Measurements from ENCODE around the gene PCDHGB5.
"Not testable (repeated sequence)": the region's sequence is repeated elsewhere in the genome, so short reads cannot be mapped to it uniquely, and the experiment has no call there.

The PCDHGB5 gene

DNA sequence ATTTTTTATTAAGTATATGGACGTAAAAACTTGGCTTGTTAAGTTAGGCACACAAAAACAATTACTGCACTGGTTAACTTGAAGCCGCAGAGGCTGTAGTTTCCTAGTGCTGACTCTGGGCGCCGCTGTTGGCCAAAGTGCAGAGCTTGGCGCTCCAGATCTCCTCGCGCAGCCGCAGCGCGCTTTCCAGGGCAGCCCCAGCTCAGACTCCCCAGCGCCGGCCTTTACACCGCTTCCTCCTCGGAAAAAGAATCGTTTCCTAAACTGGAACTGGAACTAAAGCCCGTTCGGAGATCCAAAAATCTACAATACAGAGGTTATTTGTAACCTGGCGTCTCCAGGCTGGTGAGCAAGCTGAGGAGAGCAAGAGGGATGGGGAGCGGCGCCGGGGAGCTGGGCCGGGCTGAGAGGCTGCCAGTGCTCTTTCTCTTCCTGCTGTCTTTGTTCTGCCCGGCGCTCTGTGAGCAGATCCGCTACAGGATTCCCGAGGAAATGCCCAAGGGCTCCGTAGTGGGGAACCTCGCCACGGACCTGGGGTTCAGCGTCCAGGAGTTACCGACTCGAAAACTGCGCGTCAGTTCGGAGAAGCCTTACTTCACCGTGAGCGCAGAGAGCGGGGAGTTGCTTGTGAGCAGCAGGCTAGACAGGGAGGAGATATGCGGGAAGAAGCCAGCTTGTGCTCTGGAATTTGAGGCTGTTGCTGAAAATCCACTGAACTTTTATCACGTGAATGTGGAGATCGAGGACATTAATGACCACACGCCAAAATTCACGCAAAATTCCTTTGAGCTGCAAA is at the start of gene PCDHGB5:
TSS of gene PCDHGB5 (plus strand) at position 192 of the 796 bp plus-strand sequence. CDS start at position 373, 181 bp downstream.
- DNase-seq (ENCODE audit: low read depth) = not testable (repeated sequence)

DNA sequence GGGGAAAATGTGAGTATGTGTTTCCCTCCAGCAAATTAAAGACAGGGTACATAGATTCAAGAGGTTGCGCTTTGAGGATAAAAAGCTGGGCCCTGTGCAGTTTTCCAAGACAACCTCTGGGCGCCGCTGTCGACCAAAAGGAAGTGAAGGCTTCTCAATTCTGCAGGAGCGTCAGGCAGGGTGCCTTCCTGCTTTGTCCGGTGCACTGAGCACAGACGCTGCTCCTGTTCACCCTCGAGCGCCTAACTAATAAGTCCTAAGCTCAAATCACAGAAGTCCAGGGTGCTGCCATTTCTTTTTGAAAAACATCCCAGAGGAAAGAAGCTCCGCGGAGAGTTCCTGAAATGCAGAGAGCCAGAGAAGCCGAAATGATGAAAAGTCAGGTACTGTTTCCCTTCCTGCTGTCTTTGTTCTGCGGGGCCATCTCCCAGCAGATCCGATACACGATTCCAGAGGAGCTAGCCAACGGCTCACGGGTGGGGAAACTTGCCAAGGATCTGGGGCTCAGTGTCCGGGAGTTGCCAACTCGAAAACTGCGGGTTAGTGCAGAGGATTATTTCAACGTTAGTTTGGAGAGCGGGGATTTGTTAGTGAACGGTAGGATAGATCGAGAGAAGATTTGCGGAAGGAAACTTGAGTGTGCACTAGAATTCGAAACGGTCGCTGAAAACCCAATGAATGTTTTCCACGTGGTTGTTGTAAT is 47.7 kb upstream of the PCDHGB5 start, which contains the start of gene PCDHGB1:
TSS of gene PCDHGB1 (plus strand) at position 183 of the 703 bp plus-strand sequence. CDS start at position 345, 162 bp downstream.
- DNase-seq (ENCODE audit: low read depth) = no peak

DNA sequence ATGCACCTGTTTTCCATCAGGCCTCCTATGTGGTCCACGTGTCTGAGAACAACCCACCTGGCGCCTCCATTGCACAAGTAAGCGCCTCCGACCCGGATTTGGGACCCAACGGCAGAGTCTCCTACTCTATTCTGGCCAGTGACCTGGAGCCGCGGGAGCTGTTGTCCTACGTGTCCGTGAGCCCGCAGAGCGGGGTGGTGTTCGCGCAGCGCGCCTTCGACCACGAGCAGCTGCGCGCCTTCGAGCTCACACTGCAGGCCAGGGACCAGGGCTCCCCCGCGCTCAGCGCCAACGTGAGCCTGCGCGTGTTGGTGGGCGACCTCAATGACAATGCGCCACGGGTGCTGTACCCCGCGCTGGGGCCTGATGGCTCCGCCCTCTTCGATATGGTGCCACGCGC is 46.2 kb upstream of the PCDHGB5 start:
- DNase-seq (ENCODE audit: low read depth) = no peak

DNA sequence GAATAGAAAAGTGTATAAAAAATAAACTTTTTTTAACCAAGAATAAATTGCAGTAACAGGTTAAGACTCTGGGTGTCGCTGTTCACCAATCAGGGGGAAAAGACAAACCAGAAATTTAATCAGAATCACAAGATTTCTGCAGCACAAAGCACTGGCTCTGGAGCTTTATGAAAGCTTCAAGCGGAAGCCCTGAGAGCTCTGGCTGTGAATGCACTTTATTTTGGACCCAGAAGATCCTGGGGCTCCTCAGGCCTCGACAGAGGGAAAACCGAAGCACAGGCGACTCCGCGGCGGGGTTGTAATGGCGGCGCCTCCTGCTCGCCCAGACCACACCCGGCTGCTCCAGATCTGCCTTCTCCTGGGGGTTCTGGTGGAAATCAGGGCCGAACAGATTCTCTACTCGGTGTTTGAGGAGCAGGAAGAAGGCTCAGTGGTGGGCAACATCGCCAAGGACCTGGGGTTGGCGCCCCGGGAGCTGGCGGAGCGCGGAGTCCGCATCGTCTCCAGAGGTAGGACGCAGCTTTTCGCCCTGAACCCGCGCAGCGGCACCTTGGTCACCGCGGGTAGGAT is 42.8 kb upstream of the PCDHGB5 start, which contains the start of gene PCDHGA4:
TSS of gene PCDHGA4 (plus strand) at position 122 of the 570 bp plus-strand sequence. CDS start at position 209, 87 bp downstream.
- no peak for DNase-seq (ENCODE audit: low read depth)

DNA sequence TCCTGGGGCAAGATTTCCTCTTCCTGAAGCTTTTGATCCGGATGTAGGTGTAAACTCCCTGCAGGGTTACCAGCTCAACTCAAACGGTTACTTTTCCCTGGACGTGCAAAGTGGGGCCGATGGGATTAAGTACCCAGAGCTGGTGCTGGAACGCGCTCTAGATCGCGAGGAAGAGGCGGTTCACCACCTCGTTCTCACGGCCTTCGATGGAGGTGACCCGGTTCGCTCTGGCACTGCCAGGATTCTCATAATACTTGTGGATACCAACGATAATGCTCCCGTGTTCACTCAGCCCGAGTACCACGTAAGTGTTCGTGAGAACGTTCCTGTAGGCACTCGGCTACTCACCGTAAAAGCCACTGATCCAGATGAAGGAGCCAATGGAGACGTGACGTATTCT is 42.1 kb upstream of the PCDHGB5 start:
- DNase-seq (ENCODE audit: low read depth) = no peak

DNA sequence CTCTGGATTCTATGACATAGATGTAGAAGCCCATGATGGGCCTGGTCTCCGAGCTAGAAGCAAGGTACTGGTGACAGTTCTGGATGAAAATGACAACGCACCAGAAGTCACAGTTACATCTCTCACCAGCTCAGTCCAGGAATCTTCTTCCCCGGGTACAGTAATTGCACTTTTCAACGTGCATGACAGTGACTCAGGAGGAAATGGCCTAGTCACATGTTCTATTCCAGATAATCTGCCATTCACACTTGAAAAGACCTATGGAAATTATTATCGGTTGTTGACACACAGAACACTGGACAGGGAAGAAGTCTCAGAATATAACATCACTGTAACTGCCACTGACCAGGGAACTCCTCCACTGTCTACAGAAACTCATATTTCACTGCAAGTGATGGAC is 41.6 kb upstream of the PCDHGB5 start:
- DNase-seq (ENCODE audit: low read depth) = no peak

DNA sequence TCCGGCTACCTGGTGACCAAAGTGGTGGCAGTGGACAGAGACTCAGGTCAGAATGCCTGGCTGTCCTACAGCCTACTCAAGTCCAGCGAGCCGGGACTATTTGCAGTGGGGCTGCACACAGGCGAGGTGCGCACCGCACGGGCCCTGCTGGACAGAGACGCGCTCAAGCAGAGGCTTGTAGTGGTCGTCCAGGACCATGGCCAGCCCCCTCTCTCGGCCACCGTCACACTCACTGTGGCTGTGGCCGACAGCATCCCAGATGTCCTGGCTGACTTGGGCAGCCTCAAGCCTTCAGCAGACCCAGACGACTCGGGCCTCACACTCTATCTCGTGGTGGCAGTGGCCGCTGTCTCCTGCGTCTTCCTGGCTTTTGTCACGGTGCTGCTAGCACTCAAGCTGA is 40.8 kb upstream of the PCDHGB5 start:
- DNase-seq (ENCODE audit: low read depth) = no peak

DNA sequence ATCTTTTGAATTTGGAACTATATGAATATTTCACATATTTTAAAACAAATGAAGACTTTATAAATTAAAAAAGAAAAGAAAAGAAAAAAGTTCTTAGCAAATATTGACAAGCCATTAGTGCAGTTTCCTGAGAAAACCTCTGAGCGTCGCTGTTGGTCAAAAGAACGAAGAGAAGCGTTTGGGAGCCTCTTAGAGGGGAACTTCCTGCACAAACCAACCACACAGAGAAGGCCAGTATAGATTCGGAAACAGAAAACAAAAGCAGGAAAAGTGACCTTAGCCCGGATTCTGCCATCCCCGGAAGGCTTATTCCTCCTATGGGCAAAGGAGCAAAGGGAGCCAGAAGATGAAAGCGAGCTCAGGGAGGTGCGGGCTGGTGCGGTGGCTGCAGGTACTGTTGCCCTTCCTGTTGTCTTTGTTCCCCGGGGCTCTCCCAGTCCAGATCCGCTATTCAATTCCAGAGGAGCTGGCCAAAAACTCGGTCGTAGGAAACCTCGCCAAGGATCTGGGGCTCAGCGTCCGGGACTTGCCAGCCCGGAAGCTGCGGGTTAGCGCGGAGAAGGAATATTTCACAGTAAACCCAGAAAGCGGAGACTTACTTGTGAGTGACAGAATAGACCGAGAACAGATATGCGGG is 37.8 kb upstream of the PCDHGB5 start, which contains the start of gene PCDHGB2:
TSS of gene PCDHGB2 (plus strand) at position 205 of the 637 bp plus-strand sequence. CDS start at position 347, 142 bp downstream.
- no peak for DNase-seq (ENCODE audit: low read depth)

DNA sequence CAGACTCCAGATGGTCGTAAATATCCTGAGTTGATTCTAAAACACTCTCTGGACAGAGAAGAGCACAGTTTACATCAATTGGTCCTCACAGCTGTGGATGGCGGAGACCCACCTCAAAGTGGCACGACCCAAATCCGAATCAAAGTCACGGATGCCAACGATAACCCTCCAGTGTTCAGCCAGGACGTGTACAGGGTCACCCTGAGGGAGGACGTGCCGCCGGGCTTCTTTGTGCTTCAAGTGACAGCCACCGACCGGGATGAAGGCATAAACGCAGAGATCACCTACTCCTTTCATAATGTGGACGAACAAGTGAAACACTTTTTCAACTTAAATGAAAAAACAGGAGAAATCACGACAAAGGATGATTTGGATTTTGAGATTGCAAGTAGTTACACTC is 37.1 kb upstream of the PCDHGB5 start:
- DNase-seq (ENCODE audit: low read depth) = no peak

DNA sequence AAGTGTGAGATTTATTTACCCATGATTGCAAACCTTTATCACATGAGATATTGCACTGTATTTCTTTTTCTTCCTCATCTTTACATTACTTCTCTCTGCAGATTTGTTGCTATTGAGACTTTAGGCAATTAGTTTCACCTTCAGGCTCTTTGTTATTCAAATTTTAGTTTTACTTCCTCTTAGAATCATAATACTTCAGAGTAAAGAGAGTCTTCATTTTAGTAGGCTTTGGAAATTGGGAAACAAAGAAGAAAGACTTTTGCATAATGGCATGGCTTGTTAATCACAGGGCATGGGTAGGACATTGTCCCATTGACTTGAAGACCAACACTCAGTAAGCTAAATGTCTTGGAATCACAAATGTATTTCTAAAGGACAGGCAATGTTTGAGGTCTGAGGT is 35.0 kb upstream of the PCDHGB5 start:
- no peak for DNase-seq (ENCODE audit: low read depth)

DNA sequence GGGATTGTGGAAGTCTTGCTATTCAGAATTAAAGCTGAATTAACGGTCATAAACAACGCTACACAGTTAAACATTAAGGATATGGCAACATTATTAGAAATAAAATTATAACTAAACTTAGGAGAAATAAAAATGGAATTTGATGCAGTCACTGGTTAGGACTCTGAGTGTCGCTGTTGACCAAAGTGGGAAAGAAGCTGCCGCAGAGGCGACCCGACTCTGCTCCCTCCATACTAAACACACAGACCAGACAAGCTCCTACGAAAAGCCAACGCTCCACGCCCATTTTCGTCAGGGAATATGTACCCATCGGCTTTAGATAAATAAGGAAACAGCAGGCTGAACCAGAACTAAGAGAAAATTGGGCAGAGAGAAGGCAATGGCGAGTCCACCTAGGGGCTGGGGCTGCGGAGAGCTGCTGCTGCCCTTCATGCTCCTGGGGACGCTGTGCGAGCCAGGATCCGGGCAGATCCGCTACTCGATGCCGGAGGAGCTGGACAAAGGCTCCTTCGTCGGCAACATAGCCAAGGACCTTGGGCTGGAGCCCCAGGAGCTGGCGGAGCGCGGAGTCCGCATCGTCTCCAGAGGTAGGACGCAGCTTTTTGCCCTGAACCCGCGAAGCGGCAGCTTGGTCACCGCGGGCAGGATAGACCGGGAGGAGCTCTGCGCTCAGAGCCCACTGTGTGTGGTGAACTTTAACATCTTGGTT is 33.6 kb upstream of the PCDHGB5 start, which contains the start of gene PCDHGA5:
TSS of gene PCDHGA5 (plus strand) at position 211 of the 709 bp plus-strand sequence. CDS start at position 380, 169 bp downstream.
- DNase-seq (ENCODE audit: low read depth) = no peak

DNA sequence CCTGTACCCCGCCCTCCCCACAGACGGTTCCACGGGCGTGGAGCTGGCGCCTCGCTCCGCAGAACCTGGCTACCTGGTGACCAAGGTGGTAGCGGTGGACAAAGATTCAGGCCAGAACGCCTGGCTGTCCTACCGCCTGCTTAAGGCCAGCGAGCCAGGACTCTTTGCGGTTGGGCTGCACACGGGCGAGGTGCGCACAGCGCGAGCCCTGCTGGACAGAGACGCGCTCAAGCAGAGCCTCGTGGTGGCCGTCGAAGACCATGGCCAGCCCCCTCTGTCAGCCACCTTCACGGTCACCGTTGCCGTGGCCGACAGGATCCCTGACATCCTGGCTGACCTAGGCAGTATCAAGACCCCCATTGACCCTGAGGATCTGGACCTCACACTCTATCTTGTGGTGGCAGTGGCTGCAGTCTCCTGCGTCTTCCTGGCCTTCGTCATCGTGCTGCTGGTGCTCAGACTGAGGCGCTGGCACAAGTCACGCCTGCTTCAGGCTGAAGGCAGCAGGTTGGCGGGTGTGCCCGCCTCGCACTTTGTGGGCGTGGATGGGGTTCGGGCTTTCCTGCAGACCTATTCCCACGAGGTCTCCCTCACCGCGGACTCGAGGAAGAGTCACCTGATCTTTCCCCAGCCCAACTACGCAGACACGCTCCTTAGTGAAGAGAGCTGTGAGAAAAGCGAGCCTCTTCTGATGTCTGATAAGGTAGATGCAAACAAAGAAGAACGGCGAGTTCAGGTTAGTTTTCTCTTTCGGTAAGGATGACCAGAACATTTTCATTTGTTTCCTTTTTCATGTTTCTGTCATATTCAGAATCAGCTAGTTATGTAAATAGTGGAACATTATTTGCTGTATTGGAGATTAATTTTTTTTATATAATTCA is 31.5 kb upstream of the PCDHGB5 start:
- DNase-seq (ENCODE audit: low read depth) = no peak

DNA sequence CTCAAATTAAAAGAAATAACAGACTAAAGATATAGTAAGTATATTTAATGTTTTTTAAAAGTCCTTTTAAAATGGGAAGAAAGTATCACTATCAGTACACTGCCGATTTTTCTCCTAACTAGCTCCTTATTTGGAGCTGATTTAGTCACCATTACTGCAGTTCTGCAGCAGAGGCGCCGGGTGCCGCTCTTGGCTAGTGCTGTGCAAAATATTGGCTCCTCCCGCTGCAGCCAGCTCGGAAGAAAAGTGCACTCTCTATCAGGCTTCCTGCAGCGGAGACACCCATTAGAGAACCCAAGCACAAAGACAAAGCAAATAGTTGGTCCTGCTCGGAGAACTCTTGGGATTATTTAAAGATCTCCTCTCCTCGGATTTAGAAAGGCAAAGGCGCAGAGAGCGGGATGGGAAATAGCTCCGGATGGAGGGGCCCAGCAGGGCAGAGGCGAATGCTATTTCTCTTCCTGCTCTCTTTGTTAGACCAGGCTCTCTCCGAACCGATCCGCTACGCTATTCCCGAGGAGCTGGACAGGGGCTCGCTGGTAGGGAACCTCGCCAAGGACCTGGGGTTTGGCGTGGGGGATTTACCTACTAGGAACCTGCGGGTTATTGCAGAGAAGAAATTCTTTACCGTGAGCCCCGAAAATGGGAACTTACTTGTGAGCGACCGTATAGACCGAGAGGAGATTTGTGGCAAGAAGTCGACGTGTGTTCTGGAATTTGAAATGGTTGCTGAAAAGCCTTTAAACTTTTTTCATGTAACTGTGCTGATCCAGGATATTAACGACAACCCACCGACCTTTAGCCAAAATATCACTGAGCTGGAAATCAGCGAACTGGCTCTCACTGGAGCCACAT is 27.5 kb upstream of the PCDHGB5 start, which contains the start of gene PCDHGB3:
TSS of gene PCDHGB3 (plus strand) at position 249 of the 855 bp plus-strand sequence. CDS start at position 402, 153 bp downstream.
- peak; percentile 11 for DNase-seq (ENCODE audit: low read depth)

DNA sequence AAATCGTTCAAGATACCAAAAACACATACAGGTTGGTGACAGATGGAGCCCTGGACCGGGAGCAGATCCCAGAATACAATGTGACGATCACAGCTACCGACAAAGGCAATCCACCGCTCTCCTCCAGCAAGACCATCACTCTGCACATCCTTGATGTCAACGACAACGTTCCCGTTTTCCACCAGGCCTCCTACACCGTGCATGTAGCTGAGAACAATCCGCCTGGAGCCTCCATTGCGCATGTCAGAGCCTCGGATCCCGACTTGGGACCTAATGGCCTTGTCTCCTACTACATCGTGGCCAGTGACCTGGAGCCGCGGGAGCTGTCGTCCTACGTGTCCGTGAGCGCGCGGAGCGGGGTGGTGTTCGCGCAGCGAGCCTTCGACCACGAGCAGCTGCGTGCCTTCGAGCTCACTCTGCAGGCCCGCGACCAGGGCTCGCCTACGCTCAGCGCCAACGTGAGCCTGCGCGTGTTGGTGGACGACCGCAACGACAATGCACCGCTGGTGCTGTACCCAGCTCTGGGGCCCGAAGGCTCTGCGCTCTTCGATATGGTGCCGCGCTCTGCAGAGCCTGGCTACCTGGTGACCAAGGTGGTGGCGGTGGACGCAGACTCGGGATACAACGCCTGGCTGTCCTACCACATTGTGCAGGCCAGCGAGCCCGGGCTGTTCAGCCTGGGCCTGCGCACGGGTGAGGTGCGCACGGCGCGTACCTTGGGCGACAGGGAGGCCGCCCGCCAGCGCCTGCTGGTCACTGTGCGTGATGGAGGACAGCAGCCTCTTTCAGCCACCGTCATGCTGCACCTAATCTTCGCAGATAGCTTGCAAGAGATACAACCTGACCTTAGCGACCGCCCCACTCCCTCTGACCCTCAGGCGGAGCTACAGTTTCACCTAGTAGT is 25.9 kb upstream of the PCDHGB5 start:
- no peak for DNase-seq (ENCODE audit: low read depth)

DNA sequence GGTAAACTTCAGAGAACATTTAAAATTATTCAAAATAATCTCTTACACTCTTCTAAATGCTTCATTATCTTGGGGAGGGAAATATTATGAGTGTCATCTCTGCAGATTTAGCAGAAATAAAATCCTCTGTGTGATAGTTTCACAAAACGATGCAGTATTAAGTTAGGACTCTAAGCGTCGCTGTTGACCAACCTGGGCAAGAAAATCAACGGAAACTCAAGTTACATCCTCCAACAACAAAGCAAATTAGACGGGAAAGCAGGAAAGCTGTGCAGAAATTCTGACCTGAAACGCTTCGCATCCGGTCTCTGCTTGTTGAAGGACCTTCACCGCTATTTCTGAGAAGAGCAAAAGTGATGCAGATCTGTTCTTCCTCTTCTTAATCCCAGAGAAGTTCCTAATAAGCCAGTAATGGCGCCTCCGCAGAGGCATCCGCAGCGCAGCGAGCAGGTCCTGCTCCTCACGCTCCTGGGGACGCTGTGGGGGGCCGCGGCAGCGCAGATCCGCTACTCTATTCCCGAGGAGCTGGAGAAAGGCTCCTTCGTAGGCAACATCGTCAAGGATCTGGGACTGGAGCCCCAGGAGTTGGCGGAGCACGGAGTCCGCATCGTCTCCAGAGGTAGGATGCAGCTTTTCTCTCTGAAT is 24.0 kb upstream of the PCDHGB5 start, which contains the start of gene PCDHGA6:
TSS of gene PCDHGA6 (plus strand) at position 219 of the 645 bp plus-strand sequence. CDS start at position 412, 193 bp downstream.
- DNase-seq (ENCODE audit: low read depth) = no peak

DNA sequence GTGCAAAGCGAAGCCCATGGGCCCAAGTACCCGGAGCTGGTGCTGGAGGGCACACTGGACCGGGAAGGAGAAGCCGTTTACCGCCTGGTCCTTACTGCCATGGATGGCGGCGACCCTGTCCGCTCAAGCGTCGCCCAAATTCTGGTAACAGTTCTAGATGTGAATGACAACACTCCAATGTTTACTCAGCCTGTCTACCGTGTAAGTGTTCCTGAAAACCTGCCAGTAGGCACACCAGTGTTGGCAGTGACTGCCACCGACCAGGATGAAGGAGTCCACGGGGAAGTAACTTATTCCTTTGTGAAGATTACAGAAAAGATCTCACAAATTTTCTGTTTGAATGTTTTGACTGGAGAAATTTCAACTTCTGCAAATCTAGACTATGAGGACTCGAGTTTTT is 23.1 kb upstream of the PCDHGB5 start:
- DNase-seq (ENCODE audit: low read depth) = no peak

DNA sequence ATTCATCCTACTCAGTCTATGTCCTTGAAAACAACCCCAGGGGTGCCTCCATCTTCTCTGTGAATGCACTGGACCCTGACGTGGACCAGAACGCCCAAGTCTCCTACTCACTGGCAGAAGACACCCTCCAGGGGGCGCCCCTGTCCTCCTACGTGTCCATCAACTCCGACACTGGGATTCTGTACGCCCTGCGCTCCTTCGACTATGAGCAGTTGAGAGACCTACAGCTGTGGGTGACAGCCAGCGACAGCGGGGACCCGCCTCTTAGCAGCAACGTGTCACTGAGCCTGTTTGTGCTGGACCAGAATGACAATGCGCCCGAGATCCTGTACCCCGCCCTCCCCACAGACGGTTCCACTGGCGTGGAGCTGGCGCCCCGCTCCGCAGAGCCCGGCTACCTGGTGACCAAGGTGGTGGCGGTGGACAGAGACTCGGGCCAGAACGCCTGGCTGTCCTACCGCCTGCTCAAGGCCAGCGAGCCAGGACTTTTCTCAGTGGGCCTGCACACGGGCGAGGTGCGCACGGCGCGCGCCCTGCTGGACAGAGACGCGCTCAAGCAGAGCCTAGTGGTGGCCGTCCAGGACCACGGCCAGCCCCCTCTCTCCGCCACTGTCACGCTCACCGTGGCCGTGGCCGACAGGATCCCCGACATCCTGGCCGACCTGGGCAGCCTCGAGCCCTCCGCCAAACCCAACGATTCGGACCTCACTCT is 22.1 kb upstream of the PCDHGB5 start:
- not testable (repeated sequence) for DNase-seq (ENCODE audit: low read depth)
